ENCODE data around the gene CXXC5.
A peak's percentile ranks its signal among the peaks of the same experiment; 100 is the strongest.
"Not testable (repeated sequence)": the region's sequence is repeated elsewhere in the genome, so short reads cannot be mapped to it uniquely, and the experiment has no call there.

Gene CXXC5

DNA sequence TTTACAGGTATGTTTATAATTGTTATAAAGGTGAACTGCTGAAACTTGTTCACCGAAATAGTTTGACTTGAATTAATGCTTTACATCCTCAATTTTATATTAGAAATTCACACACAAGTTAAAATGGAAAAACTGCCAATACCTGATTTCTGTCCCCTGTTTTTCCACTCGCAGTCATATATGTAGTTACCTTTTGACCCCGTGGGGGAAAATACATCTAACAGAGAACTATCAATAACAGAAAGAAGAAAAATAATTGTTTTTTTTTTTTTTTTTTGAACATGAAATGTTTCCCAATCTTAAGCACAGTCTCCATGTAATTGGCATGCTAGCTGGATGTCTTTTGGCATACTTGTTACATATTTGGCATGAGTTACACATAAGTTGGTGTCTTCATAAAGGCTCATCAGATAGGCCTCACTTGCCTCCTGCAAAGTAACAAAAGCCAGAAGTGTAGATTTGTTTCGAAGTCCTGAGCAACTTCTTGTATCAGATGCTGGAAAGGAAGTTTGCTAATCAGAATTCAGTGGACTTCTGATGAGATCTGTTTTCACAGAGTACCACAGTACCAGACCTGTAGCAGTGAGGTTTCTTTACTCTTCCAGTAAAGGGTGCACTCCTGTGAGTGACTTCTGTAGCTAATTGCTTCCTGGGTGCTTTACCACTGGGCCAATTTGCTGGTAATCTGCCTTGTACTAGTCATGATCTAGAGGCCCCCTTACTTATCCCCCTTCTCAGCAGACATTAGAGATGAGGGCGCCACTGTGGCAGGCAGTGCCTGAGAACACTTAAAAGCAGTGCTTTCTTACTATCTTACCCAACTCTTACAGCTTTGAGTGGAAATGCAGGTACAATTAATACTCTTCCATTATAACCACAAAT, 36.2 kb upstream of the CXXC5 start:
- Histone ChIP-seq H3K27me3 (no peaks in the 10 kb centered on the region), H3K9me3 (no peaks in the 10 kb centered on the region), H3K4me1 (peaks cover 0 to 30% (median 15%) of the 10 kb centered on the region in 4 donors), H3K4me3 (no peak overlapping the region), H3K27ac (no peak overlapping the region), H3K36me3 (peaks cover 4 to 28% (median 18%) of the 10 kb centered on the region in 3 donors)
- intact Hi-C loops (cut with DNase I; ENCODE audit: low total_unique reads), result no loop called here
- no peak for DNase-seq
- TF ChIP-seq, protein P1, sequence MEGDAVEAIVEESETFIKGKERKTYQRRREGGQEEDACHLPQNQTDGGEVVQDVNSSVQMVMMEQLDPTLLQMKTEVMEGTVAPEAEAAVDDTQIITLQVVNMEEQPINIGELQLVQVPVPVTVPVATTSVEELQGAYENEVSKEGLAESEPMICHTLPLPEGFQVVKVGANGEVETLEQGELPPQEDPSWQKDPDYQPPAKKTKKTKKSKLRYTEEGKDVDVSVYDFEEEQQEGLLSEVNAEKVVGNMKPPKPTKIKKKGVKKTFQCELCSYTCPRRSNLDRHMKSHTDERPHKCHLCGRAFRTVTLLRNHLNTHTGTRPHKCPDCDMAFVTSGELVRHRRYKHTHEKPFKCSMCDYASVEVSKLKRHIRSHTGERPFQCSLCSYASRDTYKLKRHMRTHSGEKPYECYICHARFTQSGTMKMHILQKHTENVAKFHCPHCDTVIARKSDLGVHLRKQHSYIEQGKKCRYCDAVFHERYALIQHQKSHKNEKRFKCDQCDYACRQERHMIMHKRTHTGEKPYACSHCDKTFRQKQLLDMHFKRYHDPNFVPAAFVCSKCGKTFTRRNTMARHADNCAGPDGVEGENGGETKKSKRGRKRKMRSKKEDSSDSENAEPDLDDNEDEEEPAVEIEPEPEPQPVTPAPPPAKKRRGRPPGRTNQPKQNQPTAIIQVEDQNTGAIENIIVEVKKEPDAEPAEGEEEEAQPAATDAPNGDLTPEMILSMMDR (IDR thresholded peaks at IDR 0.05), result no peak

DNA sequence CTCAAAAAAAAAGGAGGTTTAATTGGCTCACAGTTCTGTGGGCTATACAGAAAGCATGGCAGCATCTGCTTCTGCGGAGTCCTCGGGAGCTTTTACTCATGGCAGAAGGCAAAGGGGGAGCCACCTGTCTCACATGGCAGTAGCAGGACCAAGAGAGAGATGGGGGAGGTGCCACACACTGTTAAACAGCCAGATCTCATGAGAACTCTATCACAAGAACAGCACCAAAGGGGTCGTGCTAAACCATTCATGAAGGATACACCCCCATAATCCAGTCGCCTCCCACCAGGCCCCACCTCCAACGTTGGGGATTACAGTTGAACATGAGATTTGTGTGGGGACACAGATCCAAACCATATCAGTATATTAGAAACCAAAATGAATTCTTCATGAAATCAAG, 28.3 kb upstream of the CXXC5 start:
- Histone ChIP-seq H3K9me3 (no peaks in the 10 kb centered on the region), H3K27ac (no peak overlapping the region), H3K27me3 (no peaks in the 10 kb centered on the region), H3K4me1 (no peaks in the 10 kb centered on the region), H3K36me3 (peaks cover 48 to 94% (median 50%) of the 10 kb centered on the region in 3 donors), H3K4me3 (no peak overlapping the region)
- intact Hi-C loops (cut with DNase I; ENCODE audit: low total_unique reads), result no loop called here
- TF ChIP-seq, protein P1 (IDR thresholded peaks at IDR 0.05), result no peak
- DNase-seq, result no peak

DNA sequence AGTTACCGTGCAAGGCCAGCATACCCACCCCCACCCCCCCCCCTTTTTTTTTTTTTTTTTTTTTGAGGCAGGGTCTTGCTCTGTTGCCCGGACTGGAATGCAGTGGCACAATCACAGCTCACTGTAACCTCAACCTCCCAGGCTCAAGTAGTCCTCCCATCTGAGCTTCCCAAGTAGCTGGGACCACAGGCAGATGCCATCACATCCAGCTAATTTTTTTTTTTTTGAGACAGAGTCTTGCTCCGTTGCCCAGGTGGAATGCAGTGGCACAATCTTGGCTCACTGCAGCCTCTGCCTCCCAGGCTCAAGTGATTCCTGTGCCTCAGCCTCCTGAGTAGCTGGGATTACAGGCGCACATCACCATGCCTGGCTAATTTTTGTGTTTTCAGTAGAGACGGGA, 22.8 kb upstream of the CXXC5 start:
- intact Hi-C loops (cut with DNase I; ENCODE audit: low total_unique reads); H3K27ac ChIP-seq; H3K4me3 ChIP-seq; DNase-seq; H3K9me3 ChIP-seq; H3K27me3 ChIP-seq; H3K4me1 ChIP-seq: not testable (repeated sequence)
- H3K36me3 ChIP-seq, result peaks cover 43 to 87% (median 67%) of the 10 kb centered on the region in 3 donors

DNA sequence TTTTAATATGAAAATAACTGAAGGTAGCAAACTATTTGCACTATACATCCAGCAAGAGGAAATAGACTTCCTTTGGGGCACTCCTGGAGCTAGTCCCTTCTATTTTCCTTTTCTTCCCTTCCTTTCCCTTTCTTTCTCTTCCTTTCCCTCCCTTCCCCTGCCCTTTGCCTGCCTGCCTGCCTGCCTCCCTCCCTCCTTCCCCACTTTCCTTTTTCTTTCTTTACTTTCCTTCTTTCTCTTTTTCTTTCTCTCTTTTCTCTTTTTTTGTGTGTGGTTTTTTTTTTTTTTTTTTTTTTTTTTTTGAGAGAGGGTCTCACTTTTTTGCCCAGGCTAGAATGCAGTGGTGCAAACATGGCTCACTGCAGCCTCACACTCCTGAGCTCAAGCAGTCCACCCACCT, 17.3 kb upstream of the CXXC5 start:
- TF ChIP-seq, protein P1 (IDR thresholded peaks at IDR 0.05), result no peak
- Histone ChIP-seq H3K9me3 (no peaks in the 10 kb centered on the region), H3K4me3 (no peak overlapping the region), H3K27ac (no peak overlapping the region), H3K27me3 (no peaks in the 10 kb centered on the region), H3K36me3 (peaks cover 21 to 37% (median 29%) of the 10 kb centered on the region in 3 donors), H3K4me1 (peaks cover 0 to 12% (median 3%) of the 10 kb centered on the region in 4 donors)
- intact Hi-C loops (cut with DNase I; ENCODE audit: low total_unique reads), result loop anchor here (10.0 kb wide), 1 partner anchor 214 kb away; no protein-coding TSS in a partner anchor
- DNase-seq, result no peak

DNA sequence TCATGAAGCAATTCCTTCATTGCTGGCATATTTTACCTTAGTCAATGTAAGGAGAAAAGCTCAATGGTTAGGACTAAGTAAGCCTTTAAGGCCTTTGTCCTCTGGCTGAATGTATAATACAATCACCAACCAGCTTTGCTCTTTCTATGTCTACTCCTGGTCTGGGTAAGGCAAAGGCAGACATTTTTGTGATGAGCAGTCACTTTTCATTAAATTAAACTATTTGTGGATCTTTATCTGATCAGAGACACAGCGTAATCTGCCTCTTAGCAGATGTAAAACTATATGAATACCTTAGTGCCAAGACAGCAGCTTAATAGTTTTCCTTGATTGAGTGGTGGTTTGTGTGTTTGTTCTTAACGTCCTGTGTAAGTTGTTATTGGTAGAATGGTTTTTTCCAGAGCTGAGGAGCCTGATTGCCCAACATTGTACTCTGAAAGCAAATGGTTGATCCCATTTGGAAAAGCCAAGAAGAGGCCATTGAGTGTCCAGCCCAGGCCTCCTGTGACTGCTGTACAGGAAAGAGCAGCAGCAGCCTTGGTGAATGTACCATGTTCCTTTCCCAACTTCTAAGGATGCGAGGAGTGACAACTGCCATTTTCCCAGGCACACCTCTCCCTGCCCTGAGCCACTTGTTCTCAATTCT, 16.5 kb upstream of the CXXC5 start:
- Histone ChIP-seq H3K4me1 (peaks cover 0 to 20% (median 11%) of the 10 kb centered on the region in 4 donors), H3K36me3 (peaks cover 18 to 29% (median 21%) of the 10 kb centered on the region in 3 donors), H3K27ac (peak overlapping the region in 1 of 2 donors; percentile 8), H3K4me3 (no peak overlapping the region), H3K27me3 (no peaks in the 10 kb centered on the region), H3K9me3 (no peaks in the 10 kb centered on the region)
- intact Hi-C loops (cut with DNase I; ENCODE audit: low total_unique reads), result loop anchor here (2.0 to 10.0 kb wide), 2 partner anchors 133 to 213 kb away; no protein-coding TSS in a partner anchor
- TF ChIP-seq, protein P1 (IDR thresholded peaks at IDR 0.05), result no peak
- no peak for DNase-seq
